Measurements from ENCODE around the gene PRSS8. TPM values are rescaled to one million over a fixed set of nuclear protein-coding genes. Genes with fewer than 3 reads are reported as not detected.
"Not testable (repeated sequence)": the region's sequence is repeated elsewhere in the genome, so short reads cannot be mapped to it uniquely, and the experiment has no call there.

The PRSS8 gene
- total RNA-seq, 1 experiment from 2014 or later: 154 TPM

GRCh38 chr16:31148281-31148728 is 12.8 kb upstream of the PRSS8 start:
- no peak overlapping the region for H2AFZ ChIP-seq

GRCh38 chr16:31147574-31147973 is 12.0 kb upstream of the PRSS8 start:
- Histone ChIP-seq H3K27ac (no peak overlapping the region), H3K4me1 (replicated peaks; ENCODE audit: insufficient read depth) (peaks cover 22% of the 10 kb centered on the region), H3K79me2 (ENCODE audit: low read depth) (no peaks in the 10 kb centered on the region), H3K4me3 (no peak overlapping the region), H3K36me3 (ENCODE audit: low read depth) (no peaks in the 10 kb centered on the region), H4K20me1 (ENCODE audit: insufficient read depth) (no peaks in the 10 kb centered on the region), H2AFZ (no peak overlapping the region), H3K4me2 (no peak overlapping the region), H3F3A (ENCODE audit: insufficient read depth, low read depth) (peaks cover 41% of the 10 kb centered on the region), H3K27me3 (ENCODE audit: insufficient read depth, low read depth) (no peaks in the 10 kb centered on the region), H3K9me2 (ENCODE audit: insufficient read depth) (no peaks in the 10 kb centered on the region), H3K9me3 (ENCODE audit: insufficient read depth, low read depth) (no peaks in the 10 kb centered on the region)
- POLR2A ChIA-PET (ENCODE audit: unreplicated experiment): interaction anchor here (0.7 kb wide), 1 partner anchor 59 kb away, joined by 6 read pairs; no protein-coding TSS in a partner anchor
- CTCF ChIA-PET: no interaction called here
- no TSS peak for BruUV-seq (replicated peaks)
- TF ChIP-seq, protein P1, sequence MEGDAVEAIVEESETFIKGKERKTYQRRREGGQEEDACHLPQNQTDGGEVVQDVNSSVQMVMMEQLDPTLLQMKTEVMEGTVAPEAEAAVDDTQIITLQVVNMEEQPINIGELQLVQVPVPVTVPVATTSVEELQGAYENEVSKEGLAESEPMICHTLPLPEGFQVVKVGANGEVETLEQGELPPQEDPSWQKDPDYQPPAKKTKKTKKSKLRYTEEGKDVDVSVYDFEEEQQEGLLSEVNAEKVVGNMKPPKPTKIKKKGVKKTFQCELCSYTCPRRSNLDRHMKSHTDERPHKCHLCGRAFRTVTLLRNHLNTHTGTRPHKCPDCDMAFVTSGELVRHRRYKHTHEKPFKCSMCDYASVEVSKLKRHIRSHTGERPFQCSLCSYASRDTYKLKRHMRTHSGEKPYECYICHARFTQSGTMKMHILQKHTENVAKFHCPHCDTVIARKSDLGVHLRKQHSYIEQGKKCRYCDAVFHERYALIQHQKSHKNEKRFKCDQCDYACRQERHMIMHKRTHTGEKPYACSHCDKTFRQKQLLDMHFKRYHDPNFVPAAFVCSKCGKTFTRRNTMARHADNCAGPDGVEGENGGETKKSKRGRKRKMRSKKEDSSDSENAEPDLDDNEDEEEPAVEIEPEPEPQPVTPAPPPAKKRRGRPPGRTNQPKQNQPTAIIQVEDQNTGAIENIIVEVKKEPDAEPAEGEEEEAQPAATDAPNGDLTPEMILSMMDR (conservative IDR thresholded peaks at IDR 0.05): no peak
- TF ChIP-seq EZH2 (IDR thresholded peaks at IDR 0.05; ENCODE audit: low read depth): no peak
- intact Hi-C loops (cut with micrococcal nuclease; ENCODE audit: unreplicated experiment): no loop called here
- no peak for DNase-seq

More at GRCh38 chr16:31148281-31148728, 12.8 kb upstream of the PRSS8 start:
- no peak overlapping the region for H3K4me2 ChIP-seq
- no peaks in the 10 kb centered on the region for H4K20me1 ChIP-seq (ENCODE audit: insufficient read depth)
- no peaks in the 10 kb centered on the region for H3K27me3 ChIP-seq (ENCODE audit: insufficient read depth, low read depth)
- ChIA-PET CTCF (interaction anchor here (0.6 kb wide), 2 partner anchors 101 to 107 kb away, joined by 6 to 7 read pairs; no protein-coding TSS in a partner anchor), POLR2A (ENCODE audit: unreplicated experiment) (interaction anchor here (0.7 kb wide), 1 partner anchor 58 kb away, joined by 6 read pairs; no protein-coding TSS in a partner anchor)
- H3K27ac ChIP-seq: no peak overlapping the region
- peaks cover 41% of the 10 kb centered on the region for H3F3A ChIP-seq (ENCODE audit: insufficient read depth, low read depth)
- H3K9me3 ChIP-seq (ENCODE audit: insufficient read depth, low read depth): no peaks in the 10 kb centered on the region
- H3K9me2 ChIP-seq (ENCODE audit: insufficient read depth): no peaks in the 10 kb centered on the region
- TF ChIP-seq EZH2 (IDR thresholded peaks at IDR 0.05; ENCODE audit: low read depth): no peak
- TF ChIP-seq, protein P1 (conservative IDR thresholded peaks at IDR 0.05): no peak
- peak in 1 of 2 experiments; percentile 79 for DNase-seq
- H3K36me3 ChIP-seq (ENCODE audit: low read depth): no peaks in the 10 kb centered on the region
- no peak overlapping the region for H3K4me3 ChIP-seq
- H3K4me1 ChIP-seq (replicated peaks; ENCODE audit: insufficient read depth): peaks cover 22% of the 10 kb centered on the region
- no TSS peak for BruUV-seq (replicated peaks)
- intact Hi-C loops (cut with micrococcal nuclease; ENCODE audit: unreplicated experiment): no loop called here
- no peaks in the 10 kb centered on the region for H3K79me2 ChIP-seq (ENCODE audit: low read depth)

DNA sequence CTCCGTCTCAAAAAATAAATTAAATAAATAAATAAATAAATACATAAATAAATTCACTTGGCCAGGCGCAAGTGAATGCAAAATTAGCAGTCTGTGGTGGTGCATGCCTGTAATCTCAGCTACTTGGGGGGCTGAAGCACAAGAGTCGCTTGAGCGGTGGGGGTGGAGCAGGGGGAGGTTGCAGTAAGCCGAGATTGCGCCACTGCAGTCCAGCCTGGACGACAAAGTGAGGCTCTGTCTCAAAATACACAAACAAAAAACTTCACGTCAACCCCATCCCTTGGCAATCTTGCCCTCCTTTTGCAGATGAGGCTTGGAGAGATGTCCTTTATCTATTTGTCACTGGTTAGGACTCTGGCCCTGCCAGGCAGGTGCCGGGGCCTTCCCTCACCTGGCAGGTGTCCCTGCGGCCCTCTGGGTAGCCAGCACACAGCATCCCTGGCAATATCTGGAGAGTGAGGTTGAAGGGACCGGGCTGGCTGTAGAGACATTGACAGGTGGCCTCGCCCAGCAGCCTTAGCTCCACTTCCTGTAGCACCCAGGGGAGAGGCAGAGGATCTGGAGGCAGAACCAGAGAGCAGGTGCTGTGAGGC is 10.0 kb upstream of the PRSS8 start:
- no peaks in the 10 kb centered on the region for H4K20me1 ChIP-seq (ENCODE audit: insufficient read depth)
- H2AFZ ChIP-seq: no peak overlapping the region
- H3K4me1 ChIP-seq (replicated peaks; ENCODE audit: insufficient read depth): peaks cover 25% of the 10 kb centered on the region
- intact Hi-C loops (cut with micrococcal nuclease; ENCODE audit: unreplicated experiment): no loop called here
- H3K36me3 ChIP-seq (ENCODE audit: low read depth): no peaks in the 10 kb centered on the region
- no peak overlapping the region for H3K27ac ChIP-seq
- H3F3A ChIP-seq (ENCODE audit: insufficient read depth, low read depth): peaks cover 40% of the 10 kb centered on the region
- no peak overlapping the region for H3K4me3 ChIP-seq
- ChIA-PET POLR2A (ENCODE audit: unreplicated experiment) (no interaction called here), CTCF (interaction anchor here (0.6 to 0.9 kb wide), 3 partner anchors 160 to 341 kb away, joined by 13 to 16 read pairs (median 15); partner anchors contain the start of gene HSD3B7)
- H3K4me2 ChIP-seq: no peak overlapping the region
- BruUV-seq (replicated peaks): no TSS peak
- no peaks in the 10 kb centered on the region for H3K27me3 ChIP-seq (ENCODE audit: insufficient read depth, low read depth)
- no peak for DNase-seq
- H3K79me2 ChIP-seq (ENCODE audit: low read depth): no peaks in the 10 kb centered on the region
- no peaks in the 10 kb centered on the region for H3K9me3 ChIP-seq (ENCODE audit: insufficient read depth, low read depth)
- no peaks in the 10 kb centered on the region for H3K9me2 ChIP-seq (ENCODE audit: insufficient read depth)
- no peak for TF ChIP-seq EZH2 (IDR thresholded peaks at IDR 0.05; ENCODE audit: low read depth)
- TF ChIP-seq, protein P1 (conservative IDR thresholded peaks at IDR 0.05): no peak

DNA sequence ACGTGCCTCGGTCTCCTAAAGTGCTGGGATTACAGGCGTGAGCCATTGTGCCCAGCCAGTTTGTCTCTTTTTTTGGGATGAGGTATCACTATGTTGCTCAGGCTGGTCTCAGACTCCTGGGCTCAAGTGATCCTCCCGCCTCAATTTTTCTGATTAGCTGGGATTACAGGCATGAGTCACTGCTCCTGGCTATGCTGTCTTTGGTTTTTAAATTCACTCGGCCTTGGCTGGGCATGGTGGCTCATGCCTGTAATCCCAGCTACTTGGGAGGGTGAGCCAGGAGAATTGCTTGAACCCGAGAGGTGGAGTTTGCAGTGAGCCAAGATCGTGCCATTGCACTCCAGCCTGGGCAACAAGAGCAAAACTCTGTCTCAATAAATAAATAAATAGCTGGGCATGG is 8.9 kb upstream of the PRSS8 start:
- H3K79me2 ChIP-seq (ENCODE audit: low read depth); H3K9me2 ChIP-seq (ENCODE audit: insufficient read depth); DNase-seq; H3K36me3 ChIP-seq (ENCODE audit: low read depth); BruUV-seq (replicated peaks); H3K27me3 ChIP-seq (ENCODE audit: insufficient read depth, low read depth); H2AFZ ChIP-seq; H3K9me3 ChIP-seq (ENCODE audit: insufficient read depth, low read depth); H3K4me2 ChIP-seq; H4K20me1 ChIP-seq (ENCODE audit: insufficient read depth); H3K4me3 ChIP-seq; H3K27ac ChIP-seq: not testable (repeated sequence)
- ChIA-PET CTCF (interaction anchor here (0.5 to 1.2 kb wide), 3 partner anchors 27 to 160 kb away, joined by 3 to 17 read pairs (median 3); partner anchors contain the start of genes HSD3B7 and KAT8), POLR2A (ENCODE audit: unreplicated experiment) (interaction anchor here (1.0 kb wide), 1 partner anchor 309 kb away, joined by 3 read pairs; no protein-coding TSS in a partner anchor)
- H3F3A ChIP-seq (ENCODE audit: insufficient read depth, low read depth): peaks cover 34% of the 10 kb centered on the region; the same call in 1 of the 2 replicates
- intact Hi-C loops (cut with micrococcal nuclease; ENCODE audit: unreplicated experiment): loop anchor here (5.0 kb wide), 1 partner anchor 37 kb away; the partner anchor contains the start of gene BCKDK
- peaks cover 23% of the 10 kb centered on the region for H3K4me1 ChIP-seq (replicated peaks; ENCODE audit: insufficient read depth)
